GM21825 (cell line): ENCODE measurements around the gene LSM3.

Experiments used
- ATAC-seq: cut with Tn5 transposase; IDR thresholded peaks from one replicate; pipeline ENCODE4 v1.9.1; 2021; ENCODE audit warnings: mild to moderate bottlenecking, moderate library complexity; ENCODE audit not compliant: unreplicated experiment

The LSM3 gene

GRCh38 chr3:14156843-14157561 lies 21.6 kb upstream of the LSM3 start:
- ATAC-seq = no peak

GRCh38 chr3:14157951-14158350 lies 20.7 kb upstream of the LSM3 start:
- ATAC-seq = no peak

DNA sequence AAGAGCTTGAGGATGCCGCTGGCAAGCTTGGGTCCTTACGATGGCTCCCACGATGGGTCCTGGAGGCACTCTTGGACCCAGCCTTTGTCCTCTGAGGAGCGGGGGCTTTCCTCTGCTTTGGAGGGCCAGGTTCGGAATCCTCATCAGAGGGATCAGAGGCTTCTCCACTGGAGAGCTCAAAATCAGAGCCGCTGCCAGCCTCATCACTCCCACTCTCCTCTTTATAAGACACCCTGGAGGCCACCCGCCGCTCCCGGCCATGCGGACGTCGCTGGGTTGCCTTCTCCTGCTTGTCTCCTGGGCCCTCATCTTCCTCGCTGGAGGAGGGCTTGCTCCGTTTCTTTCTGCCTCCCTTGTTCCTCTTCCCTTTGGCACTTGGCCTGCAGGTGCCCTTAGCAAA lies 20.2 kb upstream of the LSM3 start:
- ATAC-seq = no peak

- no peak for ATAC-seq
Observed at GRCh38 chr3:14159426-14159825, 19.2 kb upstream of the LSM3 start.

DNA sequence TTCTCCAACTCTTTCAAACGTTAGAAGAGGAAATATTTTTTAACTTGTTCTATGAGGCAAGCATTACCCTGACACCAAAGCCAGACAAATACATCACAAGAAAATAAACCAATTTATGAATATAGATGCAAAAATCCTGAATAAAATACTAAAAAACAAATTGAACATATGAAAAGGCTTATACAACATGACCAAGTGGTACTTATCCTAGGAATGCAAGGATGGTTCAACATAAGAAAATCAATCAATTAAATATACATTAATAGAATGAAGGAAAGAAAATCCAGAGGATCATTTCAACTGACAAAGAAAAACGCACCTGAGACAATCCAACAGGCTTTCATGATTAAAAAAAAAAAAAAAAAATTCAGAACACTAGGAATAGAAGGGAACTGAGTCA lies 17.3 kb upstream of the LSM3 start:
- no peak for ATAC-seq

DNA sequence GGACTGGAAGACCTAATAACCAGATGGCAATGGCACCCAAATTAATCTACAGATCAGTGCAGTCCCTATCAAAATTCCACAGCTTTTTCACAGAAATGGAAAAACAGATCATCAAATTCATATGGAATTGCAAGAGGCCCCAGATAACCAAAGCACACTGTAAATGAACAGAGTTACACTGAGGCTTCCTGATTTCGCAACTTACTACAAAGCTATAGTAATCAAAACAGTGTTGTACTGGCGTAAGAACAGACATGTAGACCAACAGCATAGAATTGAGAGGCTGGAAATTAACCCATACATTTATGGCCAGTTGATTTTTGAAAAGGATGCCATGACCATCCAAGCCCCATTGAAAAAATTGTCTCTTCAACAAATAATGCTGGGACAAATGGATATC lies 16.4 kb upstream of the LSM3 start:
- no peak for ATAC-seq

GRCh38 chr3:14166877-14167603 lies 11.6 kb upstream of the LSM3 start:
- no peak for ATAC-seq

DNA sequence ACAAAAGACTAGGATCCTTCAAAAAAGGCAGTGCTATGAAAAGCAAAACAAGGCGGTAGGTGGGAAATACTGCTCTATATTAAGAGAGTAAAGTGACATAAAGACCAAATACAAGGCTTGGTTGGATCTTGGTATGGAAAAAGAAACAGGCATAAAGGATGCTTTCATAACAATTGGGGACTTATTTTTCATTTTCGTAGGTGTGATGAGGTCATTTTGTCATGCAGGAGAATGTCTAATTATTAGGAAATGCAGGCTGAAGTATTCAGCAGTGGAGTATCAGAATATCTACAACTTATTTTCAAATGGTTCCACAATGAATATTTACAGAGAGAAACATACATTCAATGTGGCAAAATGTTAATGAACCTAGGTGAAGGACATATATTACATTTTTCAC lies 9.2 kb upstream of the LSM3 start:
- ATAC-seq = no peak

DNA sequence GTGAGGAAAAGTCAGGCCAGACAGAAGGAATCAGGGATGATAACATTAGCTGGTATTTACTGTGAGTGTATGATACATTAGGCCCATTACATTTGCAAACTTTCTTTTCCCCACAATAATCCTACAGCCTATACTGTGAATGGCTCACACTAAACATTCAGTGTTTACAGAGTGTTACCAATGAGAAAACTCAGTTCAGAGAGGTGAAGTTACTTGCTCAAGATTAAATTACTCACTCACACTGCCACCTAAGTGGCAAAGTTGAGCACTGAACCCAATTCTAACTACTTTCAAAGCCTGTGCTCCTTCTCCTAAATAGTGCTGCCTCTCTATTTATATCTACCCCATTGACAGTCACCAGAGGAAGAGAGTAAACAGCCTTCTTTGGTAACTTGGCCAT lies 8.7 kb upstream of the LSM3 start:
- ATAC-seq = no peak

GRCh38 chr3:14170531-14171159 lies 8.0 kb upstream of the LSM3 start:
- ATAC-seq = no peak

GRCh38 chr3:14172496-14172895 lies 6.1 kb upstream of the LSM3 start:
- no peak for ATAC-seq

DNA sequence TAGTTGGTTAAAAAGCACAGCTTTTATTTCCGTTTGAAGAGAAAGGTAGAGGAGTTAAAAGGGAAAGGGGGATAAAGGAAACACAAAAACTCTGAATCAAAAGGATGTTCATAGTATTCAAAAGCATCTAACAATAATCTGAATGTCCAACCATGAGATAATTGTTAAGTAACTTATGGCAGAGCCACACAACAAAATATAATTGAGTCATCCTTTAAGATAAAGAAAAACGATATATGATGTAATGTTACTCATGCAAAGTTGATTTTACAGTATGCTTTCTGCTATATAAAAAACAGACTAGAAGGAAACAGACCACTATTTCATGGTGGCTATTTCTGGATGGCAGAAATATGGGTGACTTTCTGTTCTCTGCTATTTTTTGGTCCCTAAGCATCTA lies 4.1 kb upstream of the LSM3 start:
- no peak for ATAC-seq

DNA sequence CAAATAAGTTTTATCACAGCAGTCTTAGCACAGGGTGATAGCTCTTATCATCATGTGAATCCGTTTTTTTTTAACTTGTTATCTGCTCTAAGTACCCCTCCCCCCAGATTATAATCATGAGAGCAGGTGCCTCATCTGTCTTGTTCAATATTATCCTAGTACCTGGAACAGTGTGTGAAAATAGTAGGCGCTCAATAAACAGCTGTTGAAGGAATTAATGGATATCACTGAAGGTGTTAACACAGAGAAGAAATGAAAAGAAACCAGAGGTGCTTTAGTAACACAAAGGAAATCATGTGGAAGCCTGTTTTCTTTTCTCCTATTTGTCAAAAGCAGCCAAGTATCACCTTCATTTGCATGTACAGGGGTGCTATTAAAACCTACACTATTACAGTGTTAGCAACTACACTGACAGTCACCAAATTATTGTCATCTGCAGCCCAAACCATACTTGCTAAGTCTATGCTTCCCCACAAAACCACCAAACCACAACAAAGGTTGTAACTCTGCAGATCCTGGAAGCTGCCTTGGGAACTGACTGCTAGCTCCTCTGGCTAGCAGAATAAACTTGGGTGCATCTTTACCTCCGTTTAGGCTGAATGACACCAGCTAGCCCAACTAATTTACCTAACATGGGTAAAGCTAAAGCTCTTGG lies 3.1 kb upstream of the LSM3 start:
- ATAC-seq = no peak

DNA sequence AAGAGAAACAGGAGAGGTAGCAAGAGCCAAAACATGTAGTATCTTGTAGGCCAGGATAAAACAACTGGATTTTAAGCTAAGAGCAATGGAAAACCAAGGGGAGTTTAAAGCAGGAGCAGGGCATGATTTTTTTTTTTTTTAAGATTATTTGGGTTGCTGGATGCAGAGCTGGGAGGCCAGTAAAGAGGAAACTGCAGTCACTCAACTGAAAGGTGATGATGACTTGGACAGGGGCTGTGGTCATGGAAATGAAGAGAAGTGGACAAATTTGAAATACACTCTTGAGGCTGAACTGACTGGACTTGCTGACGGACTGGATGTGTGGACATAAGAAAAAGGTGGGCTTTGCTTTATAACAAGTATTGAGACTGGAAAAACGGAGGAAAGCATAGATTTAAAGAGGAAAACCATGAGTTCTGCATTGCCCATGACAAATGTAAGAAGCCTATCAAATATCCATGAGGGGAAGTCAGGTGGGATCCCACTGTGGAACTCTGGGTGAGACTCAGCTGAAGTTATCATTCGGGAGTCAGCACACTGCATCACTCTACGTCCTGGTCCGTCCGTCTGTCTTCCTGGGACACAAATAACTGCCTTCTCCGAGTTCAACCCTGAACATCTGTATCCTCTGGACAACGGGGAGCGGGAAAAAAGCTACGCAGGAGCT lies 904 bp upstream of the LSM3 start:
- ATAC-seq = no peak

GRCh38 chr3:14179114-14179465 lies 473 bp downstream of the LSM3 start:
- ATAC-seq = no peak

DNA sequence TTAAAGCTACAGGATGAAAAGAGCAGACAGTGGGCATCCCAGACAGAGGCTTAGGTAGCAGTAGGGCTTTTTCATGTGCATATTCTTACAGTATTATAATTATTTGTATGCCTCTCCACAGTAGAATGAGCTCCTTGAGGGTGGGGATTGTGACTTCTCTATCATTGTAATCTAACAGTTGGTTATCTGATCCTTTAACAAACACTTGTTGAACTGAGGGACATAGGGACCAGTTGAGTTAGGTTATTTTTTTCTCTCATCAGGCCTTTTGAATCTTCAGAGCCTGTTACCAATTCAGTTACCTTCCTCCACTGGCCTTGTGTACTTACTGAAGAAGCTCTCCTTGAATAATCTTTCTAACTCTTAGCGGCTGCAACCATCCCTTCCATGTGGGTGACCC lies 1.2 kb downstream of the LSM3 start:
- ATAC-seq = no peak

DNA sequence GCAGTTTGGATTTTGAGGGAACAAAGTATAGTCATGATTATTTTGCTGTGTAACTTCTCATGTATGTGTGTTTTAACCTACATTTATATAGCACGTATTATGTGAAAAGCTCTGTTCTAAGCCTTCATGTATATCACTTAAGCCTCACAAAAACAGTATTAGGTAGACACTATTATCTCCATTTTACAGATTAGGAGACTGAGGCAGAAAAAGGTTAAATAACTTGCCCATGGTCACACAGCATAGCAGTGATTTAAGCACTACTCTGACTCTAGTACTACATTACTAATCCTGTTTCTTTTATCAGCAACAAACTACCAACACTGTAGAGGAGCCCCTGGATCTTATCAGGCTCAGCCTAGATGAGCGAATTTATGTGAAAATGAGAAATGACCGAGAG lies 2.6 kb downstream of the LSM3 start:
- no peak for ATAC-seq

GRCh38 chr3:14183015-14183577 lies 4.5 kb downstream of the LSM3 start:
- ATAC-seq = no peak

GRCh38 chr3:14186854-14187458 lies 8.3 kb downstream of the LSM3 start:
- ATAC-seq = no peak

DNA sequence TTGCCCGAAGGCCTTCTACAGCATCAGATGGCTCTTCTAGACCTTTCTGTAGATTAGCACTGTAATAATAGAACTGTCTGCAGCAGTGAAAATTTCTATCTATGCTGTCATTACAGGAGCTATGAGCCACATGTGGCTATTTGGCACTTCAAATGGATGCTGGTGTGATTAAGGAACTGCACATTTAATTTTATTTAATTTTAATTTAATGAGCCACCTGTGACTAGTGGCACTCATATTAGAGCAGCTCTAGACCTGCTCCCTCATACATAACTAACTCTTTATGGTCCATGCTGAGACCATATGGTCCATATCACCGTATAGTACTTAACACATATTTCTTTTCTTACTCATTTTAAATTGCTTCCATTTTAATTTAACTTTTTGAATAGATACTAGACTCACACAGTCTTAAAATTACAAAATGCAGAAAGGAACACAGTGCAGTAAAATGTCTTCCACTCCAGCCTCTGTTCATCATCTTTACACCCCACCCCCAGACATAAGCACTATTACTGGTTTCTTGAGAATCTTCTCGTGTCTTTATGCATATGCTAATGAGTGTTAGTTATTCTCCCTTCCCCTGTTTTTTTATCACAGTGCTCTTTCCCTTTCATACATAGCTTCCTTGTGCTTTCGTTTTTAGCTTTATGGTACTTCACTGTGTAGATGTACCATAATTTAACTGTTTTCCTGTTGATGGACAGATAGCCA lies 9.6 kb downstream of the LSM3 start:
- no peak for ATAC-seq
